Measurements from ENCODE around the gene TRIM34.
"Not testable (repeated sequence)": the region's sequence is repeated elsewhere in the genome, so short reads cannot be mapped to it uniquely, and the experiment has no call there.

Gene TRIM34

GRCh38 chr11:5622802-5623201, 2.0 kb upstream of the TRIM34 start:
- DNase-seq, result no peak

GRCh38 chr11:5625281-5625680, 480 bp downstream of the TRIM34 start:
- DNase-seq, result no peak

DNA sequence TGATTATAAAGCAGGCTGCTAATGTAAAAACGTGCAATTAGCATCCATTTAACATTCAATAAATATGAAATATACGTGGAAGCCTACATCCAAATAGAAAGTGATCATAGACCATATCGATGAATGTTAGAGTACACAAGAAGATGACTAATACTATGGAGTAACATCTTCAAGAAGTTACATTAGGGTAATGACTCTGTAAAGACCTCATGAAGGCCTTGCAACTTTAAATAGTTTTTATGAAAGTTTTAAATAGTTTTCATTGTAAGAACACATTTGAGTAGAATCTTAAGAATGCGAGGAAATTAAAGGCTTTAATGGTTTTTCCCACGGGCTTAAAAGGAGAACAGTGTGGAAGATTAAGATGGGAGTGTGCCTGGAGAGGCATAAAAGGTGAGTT, 1.4 kb downstream of the TRIM34 start:
- no peak for DNase-seq

DNA sequence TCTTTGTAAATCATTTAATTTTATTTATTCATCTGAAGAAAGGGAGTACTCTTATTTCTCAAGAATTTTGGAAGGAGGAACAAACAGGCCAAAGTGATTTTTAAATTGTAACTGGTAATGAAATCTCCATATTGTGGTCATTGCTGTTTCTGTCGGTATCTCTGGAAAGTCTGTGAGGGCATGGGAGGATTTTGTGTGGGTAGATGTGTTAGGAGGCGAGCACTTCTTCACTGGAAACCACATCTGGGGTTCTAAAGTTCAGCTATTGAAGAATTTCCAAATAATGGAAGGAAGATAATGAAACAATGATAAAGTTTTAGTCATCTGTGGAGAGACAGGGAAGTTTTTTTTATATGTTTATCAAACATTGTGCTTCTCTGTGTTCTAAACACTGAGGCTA, 6.6 kb downstream of the TRIM34 start:
- no peak for DNase-seq

DNA sequence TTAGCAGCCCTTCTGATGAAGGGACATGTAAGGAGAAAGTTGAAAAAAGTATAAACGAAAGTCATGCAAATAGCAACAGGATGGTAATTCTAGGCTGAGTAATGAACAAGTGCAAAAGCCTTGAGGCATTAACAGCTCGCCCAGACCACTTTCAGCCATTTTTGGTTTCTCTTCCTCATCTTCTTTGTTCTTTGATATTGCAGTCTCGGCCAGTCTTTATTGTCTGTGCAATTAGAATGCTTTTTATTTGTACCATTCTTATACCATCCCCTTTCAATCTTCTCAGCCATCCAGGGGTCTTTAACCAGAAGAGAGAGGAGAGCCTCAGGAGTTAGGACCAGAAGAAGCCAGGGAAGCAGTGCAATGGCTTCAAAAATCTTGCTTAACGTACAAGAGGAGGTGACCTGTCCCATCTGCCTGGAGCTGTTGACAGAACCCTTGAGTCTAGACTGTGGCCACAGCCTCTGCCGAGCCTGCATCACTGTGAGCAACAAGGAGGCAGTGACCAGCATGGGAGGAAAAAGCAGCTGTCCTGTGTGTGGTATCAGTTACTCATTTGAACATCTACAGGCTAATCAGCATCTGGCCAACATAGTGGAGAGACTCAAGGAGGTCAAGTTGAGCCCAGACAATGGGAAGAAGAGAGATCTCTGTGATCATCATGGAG, 7.3 kb downstream of the TRIM34 start:
- DNase-seq, result no peak

DNA sequence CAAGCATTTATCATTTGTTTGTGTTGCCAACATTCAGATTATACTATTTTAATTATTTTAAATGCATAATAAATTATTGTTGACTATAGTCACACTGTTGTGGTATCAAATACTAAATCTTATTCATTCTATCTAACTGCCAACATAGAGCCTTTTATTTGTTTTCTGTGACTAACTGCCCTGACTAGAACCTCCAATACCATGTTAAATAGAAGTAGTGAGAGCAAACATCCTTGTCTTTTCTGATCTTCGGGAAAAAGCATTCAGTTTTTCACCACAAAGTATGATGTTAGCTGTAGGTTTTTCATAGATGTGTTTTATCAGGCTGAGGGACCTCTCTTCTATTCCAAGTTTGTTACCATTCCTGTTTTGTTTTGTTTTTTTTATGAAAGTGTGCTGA, 15.2 kb downstream of the TRIM34 start:
- DNase-seq, result no peak

GRCh38 chr11:5643585-5643984, 18.8 kb downstream of the TRIM34 start:
- DNase-seq, result no peak

GRCh38 chr11:5646139-5646538, 21.3 kb downstream of the TRIM34 start:
- no peak for DNase-seq

GRCh38 chr11:5655474-5655873, 30.7 kb downstream of the TRIM34 start:
- no peak for DNase-seq

DNA sequence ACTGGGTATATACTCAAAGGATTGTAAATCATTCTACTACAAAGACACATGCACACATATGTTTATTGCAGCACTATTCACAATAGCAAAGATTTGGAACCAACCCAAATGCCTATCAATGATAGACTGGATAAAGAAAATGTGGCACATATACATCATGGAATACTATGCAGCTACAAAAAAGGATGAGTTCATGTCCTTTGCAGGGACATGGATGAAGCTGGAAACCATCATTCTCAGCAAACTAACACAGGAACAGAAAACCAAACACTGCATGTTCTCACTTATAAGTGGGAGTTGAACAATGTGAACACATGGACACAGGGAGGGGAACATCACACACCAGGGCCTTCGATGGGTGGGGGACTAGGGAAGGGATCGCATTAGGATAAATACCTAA, 32.2 kb downstream of the TRIM34 start:
- DNase-seq, result not testable (repeated sequence)

GRCh38 chr11:5658318-5658717, 33.5 kb downstream of the TRIM34 start:
- no peak for DNase-seq

- no peak for DNase-seq
Measured at GRCh38 chr11:5663511-5663910, 38.7 kb downstream of the TRIM34 start.

DNA sequence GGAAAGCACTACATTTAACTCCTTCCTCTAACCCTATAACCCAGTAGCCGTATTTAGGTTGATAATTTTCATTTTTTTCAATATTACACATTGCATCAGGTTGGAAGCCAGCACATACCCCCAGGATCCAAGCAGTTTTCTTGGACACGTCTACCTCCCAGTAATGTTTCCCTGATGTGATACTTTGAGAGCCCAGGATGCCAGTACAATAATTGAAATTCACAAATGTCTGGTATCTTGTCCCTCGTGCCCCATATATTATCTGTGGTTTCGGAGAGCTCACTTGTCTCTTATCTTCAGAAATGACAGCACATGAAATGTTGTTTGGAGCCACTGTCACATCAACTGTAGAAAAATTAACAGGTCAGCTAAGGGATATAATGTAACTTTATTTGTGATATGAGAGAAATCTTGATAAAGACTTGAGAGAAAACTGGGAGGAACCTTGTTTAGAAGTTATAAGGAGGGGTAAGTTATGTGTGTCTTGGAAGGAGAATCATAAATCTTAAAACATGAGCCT, 40.3 kb downstream of the TRIM34 start:
- DNase-seq, result no peak

GRCh38 chr11:5665746-5666401, 41.1 kb downstream of the TRIM34 start:
- DNase-seq, result no peak

GRCh38 chr11:5666402-5666793, 41.6 kb downstream of the TRIM34 start:
- DNase-seq, result no peak

DNA sequence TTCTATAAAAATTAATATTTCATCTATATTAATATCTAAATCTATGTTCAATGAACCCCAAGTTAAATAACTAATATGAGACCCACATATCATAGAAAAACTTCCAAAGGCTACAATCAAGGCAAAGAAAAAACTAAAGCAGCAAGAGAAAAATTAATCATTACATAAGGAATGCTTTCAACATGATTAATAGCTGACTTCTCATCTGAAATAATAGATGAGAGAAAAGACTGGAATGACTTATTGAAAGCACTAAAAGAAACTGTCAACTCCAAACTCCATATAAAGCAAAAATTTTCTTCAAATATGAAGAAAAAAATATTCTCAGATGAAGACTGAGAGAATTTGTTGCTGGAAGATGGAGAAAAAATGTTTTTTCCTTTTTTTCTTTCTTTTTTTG, 47.0 kb downstream of the TRIM34 start:
- DNase-seq, result no peak

- no peak for DNase-seq
Measured at GRCh38 chr11:5674391-5674790, 49.6 kb downstream of the TRIM34 start.

DNA sequence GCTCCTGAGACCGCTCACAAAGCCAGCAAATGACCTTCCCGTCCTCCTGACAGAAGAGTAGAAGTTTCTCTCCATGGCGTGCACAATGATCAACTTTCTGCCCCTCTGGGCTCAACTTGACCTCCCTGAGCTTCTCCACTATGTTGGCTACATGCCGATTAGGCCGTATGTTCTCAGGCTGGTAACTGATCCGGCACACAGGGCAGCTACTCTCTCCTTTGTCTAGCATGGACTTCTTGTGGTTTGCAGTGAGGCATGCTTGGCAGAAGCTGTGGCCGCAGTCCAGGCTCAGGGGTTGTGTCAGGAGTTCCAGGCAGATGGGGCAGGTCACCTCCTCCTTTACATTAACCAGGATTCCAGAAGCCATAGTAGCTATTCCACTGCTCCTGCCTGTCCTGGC, 55.0 kb downstream of the TRIM34 start:
- no peak for DNase-seq

DNA sequence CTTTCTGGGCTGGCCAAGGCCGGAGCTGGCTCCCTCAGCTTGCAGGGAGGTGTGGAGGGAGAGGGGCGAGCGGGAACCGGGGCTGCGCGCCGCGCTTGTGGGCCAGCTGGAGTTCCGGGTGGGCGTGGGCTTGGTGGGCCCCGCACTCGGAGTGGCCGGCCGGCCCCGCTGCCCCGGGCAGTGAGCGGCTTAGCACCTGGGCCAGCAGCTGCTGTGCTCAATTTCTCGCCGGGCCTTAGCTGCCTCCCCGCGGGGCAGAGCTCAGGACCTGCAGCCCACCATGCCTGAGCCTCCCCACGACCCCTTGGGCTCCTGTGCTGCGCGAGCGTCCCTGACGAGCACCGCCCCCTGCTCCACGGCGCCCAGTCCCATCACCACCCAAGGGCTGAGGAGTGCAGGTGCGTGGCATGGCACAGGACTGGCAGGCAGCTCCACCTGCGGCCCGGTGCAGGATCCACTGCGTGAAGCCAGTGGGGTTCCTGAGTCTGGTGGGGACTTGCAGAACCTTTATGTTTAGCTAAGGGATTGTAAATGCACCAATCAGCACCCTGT, 58.2 kb downstream of the TRIM34 start:
- not testable (repeated sequence) for DNase-seq

GRCh38 chr11:5683620-5684019, 58.8 kb downstream of the TRIM34 start:
- not testable (repeated sequence) for DNase-seq

DNA sequence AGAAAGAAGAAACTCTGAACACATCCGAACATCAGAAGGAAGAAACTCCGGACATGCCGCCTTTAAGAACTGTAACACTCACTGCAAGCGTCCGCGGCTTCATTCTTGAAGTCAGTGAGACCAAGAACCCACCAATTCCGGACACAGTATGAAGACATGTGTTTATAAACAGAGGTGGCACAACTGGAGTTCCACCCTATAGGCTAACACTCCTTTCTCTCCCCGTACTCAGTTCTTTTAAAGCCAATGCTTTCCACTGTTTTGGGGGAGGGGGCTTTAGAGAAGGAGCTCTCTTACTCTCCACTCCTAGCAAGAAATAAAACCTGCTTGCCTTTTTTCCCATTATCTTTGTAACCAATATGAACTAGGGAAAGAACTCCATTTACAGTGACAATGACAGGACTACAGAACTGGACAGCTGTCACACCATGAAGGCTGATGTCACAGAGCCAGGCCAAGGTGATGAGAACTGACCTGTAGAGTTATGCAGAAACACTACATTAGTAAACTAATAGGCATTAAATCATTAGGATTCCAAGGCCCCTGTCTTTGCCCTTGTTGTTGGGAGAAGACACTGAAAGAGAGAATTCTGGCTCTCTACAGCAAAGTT, 59.3 kb downstream of the TRIM34 start:
- DNase-seq, result no peak

GRCh38 chr11:5684646-5685362, 60.0 kb downstream of the TRIM34 start, which contains the start of gene TRIM5:
Gene TRIM5, minus strand, starts transcription at chr11:5685074. Its CDS starts 4,897 bp downstream, at chr11:5680177.
- peak; percentile 82 for DNase-seq

DNA sequence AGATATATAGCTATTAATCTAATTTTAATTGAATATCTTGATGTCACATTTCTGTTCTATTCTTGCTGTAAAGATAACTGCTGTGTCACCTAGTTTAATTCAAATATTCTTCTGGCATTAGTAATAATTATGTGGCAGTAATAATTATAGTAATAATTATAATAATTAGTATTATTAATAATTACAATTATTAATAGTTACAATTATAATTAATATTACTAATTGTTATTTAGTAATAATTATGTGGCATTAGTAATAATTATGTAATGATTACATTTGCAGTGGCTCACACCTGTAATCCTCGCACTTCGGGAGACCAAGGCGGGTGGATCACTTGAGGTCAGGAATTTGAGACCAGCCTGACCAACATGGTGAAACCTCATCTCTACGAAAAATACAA, 61.6 kb downstream of the TRIM34 start:
- DNase-seq, result no peak
